MM.1S (cell line): ENCODE measurements around the gene SH3RF1.

Experiments used
- DNase-seq: peaks from one replicate; pipeline ENCODE4 v3.0.0-alpha.2; 2015
- H2AFZ ChIP-seq: fragments of 300-600 bp; sonication (generic); 2 replicates; pipeline ENCODE4 v1.6.0; 2016; ENCODE audit warnings: antibody characterized with exemption, low read length
- H3F3A ChIP-seq: fragments of 300-600 bp; sonication (generic); 2 replicates; pipeline ENCODE4 v1.6.1; 2016; ENCODE audit warnings: mild to moderate bottlenecking, antibody characterized with exemption, low read length, moderate library complexity, mixed read lengths; ENCODE audit not compliant: insufficient read depth
- H3K27ac ChIP-seq: fragments of 300-600 bp; sonication (generic); 2 replicates; pipeline ENCODE4 v1.5.1; 2016; ENCODE audit warnings: mild to moderate bottlenecking, low read length
- H3K27me3 ChIP-seq: fragments of 300-600 bp; sonication (generic); replicated peaks from 2 replicates; pipeline ENCODE4 v1.6.0; 2016; ENCODE audit warnings: low read length; ENCODE audit not compliant: insufficient read depth
- H3K36me3 ChIP-seq: fragments of 300-600 bp; sonication (generic); replicated peaks from 2 replicates; pipeline ENCODE4 v1.6.1; 2016; ENCODE audit warnings: mild to moderate bottlenecking, low read length, mixed read lengths; ENCODE audit not compliant: insufficient read depth
- H3K4me1 ChIP-seq: fragments of 300-600 bp; sonication (generic); 2 replicates; pipeline ENCODE4 v1.6.1; 2016; ENCODE audit warnings: low read length, mixed read lengths
- H3K4me2 ChIP-seq: fragments of 300-600 bp; sonication (generic); 2 replicates; pipeline ENCODE4 v1.6.0; 2016; ENCODE audit warnings: low read depth, low read length
- H3K4me3 ChIP-seq: fragments of 300-600 bp; sonication (generic); 2 replicates; pipeline ENCODE4 v1.5.1; 2016; ENCODE audit warnings: low read length, mixed read lengths
- H3K79me2 ChIP-seq: fragments of 300-600 bp; sonication (generic); 2 replicates; pipeline ENCODE4 v1.6.1; 2016; ENCODE audit warnings: mixed run types, low read length, mixed read lengths
- H3K9ac ChIP-seq: fragments of 300-600 bp; sonication (generic); 2 replicates; pipeline ENCODE4 v1.6.1; 2016; ENCODE audit warnings: low read length, mixed read lengths
- H3K9me2 ChIP-seq: fragments of 300-600 bp; sonication (generic); replicated peaks from 2 replicates; pipeline ENCODE4 v1.6.1; 2016; ENCODE audit warnings: mild to moderate bottlenecking, low read length, mixed read lengths; ENCODE audit not compliant: insufficient read depth
- H3K9me3 ChIP-seq: fragments of 300-600 bp; sonication (generic); replicated peaks from 2 replicates; pipeline ENCODE4 v1.6.1; 2016; ENCODE audit warnings: mild to moderate bottlenecking, low read length, mixed read lengths; ENCODE audit not compliant: insufficient read depth
- H4K20me1 ChIP-seq: fragments of 300-600 bp; sonication (generic); 2 replicates; pipeline ENCODE4 v1.6.1; 2016; ENCODE audit warnings: mild to moderate bottlenecking, low read length, moderate library complexity, mixed read lengths; ENCODE audit not compliant: insufficient read depth
- CTCF ChIP-seq: fragments of 300-600 bp; sonication (generic); IDR thresholded peaks from 2 replicates; pipeline ENCODE4 v1.5.1; 2016; ENCODE audit warnings: antibody characterized with exemption, low read length, mixed read lengths
- EZH2 ChIP-seq: fragments of 300-600 bp; sonication (generic); optimal IDR thresholded peaks from 2 replicates; pipeline ENCODE3; 2017; ENCODE audit warnings: low read depth, mild to moderate bottlenecking, antibody characterized with exemption, low read length, mixed read lengths
- EZH2phosphoT487 ChIP-seq: fragments of 300-600 bp; sonication (generic); IDR thresholded peaks from 2 replicates; pipeline ENCODE4 v1.6.1; 2018; ENCODE audit warnings: antibody characterized with exemption, low read length

SH3RF1 gene

GRCh38 chr4:169103966-169104412, 166.8 kb downstream of the SH3RF1 start:
- no peak for DNase-seq
- H3K36me3 ChIP-seq: no peaks in the 10 kb centered on the region
- H3K9me3 ChIP-seq: no peaks in the 10 kb centered on the region
- no peak overlapping the region for H3K27ac ChIP-seq
- no peaks in the 10 kb centered on the region for H3K4me1 ChIP-seq
- H3K9ac ChIP-seq: no peak overlapping the region
- H3K9me2 ChIP-seq: no peaks in the 10 kb centered on the region
- no peak for TF ChIP-seq CTCF
- TF ChIP-seq EZH2: no peak
- TF ChIP-seq EZH2phosphoT487: no peak
- H3K27me3 ChIP-seq: no peaks in the 10 kb centered on the region
- no peaks in the 10 kb centered on the region for H4K20me1 ChIP-seq
- H3K79me2 ChIP-seq: no peaks in the 10 kb centered on the region
- H3K4me3 ChIP-seq: no peak overlapping the region
- no peaks in the 10 kb centered on the region for H3F3A ChIP-seq
- no peak overlapping the region for H3K4me2 ChIP-seq
- H2AFZ ChIP-seq: no peak overlapping the region

- Histone ChIP-seq H3K4me1 (no peaks in the 10 kb centered on the region), H3K9me3 (no peaks in the 10 kb centered on the region), H3K9ac (no peak overlapping the region), H3K27ac (no peak overlapping the region), H3K4me2 (no peak overlapping the region), H3F3A (no peaks in the 10 kb centered on the region), H3K36me3 (no peaks in the 10 kb centered on the region), H3K27me3 (no peaks in the 10 kb centered on the region), H4K20me1 (no peaks in the 10 kb centered on the region), H3K79me2 (no peaks in the 10 kb centered on the region), H2AFZ (no peak overlapping the region), H3K4me3 (no peak overlapping the region), H3K9me2 (no peaks in the 10 kb centered on the region)
- TF ChIP-seq CTCF: no peak
- TF ChIP-seq EZH2phosphoT487: no peak
- no peak for TF ChIP-seq EZH2
- DNase-seq: no peak
Measured at GRCh38 chr4:169102026-169102425, 168.7 kb downstream of the SH3RF1 start.

- H3K4me1 ChIP-seq: no peaks in the 10 kb centered on the region
- no peak overlapping the region for H2AFZ ChIP-seq
- no peak overlapping the region for H3K4me3 ChIP-seq
- no peaks in the 10 kb centered on the region for H3K36me3 ChIP-seq
- H3K9me2 ChIP-seq: no peaks in the 10 kb centered on the region
- no peak for DNase-seq
- H3K9ac ChIP-seq: no peak overlapping the region
- H3K79me2 ChIP-seq: no peaks in the 10 kb centered on the region
- H3K4me2 ChIP-seq: no peak overlapping the region
- no peaks in the 10 kb centered on the region for H4K20me1 ChIP-seq
- no peak overlapping the region for H3K27ac ChIP-seq
- TF ChIP-seq CTCF (no peak), EZH2 (no peak), EZH2phosphoT487 (no peak)
- H3K9me3 ChIP-seq: no peaks in the 10 kb centered on the region
- H3K27me3 ChIP-seq: no peaks in the 10 kb centered on the region
- no peaks in the 10 kb centered on the region for H3F3A ChIP-seq
Measured at GRCh38 chr4:169100670-169101101, 170.1 kb downstream of the SH3RF1 start.

GRCh38 chr4:169099771-169100180, 171.0 kb downstream of the SH3RF1 start:
- H3K79me2 ChIP-seq: no peaks in the 10 kb centered on the region
- H4K20me1 ChIP-seq: no peaks in the 10 kb centered on the region
- H3K36me3 ChIP-seq: no peaks in the 10 kb centered on the region
- H3K4me1 ChIP-seq: no peaks in the 10 kb centered on the region
- H3K27ac ChIP-seq: no peak overlapping the region
- no peak overlapping the region for H2AFZ ChIP-seq
- H3K4me3 ChIP-seq: no peak overlapping the region
- no peak overlapping the region for H3K9ac ChIP-seq
- H3K9me2 ChIP-seq: no peaks in the 10 kb centered on the region
- H3F3A ChIP-seq: no peaks in the 10 kb centered on the region
- H3K27me3 ChIP-seq: no peaks in the 10 kb centered on the region
- TF ChIP-seq EZH2phosphoT487: no peak
- TF ChIP-seq EZH2: no peak
- no peak for TF ChIP-seq CTCF
- no peak for DNase-seq
- no peaks in the 10 kb centered on the region for H3K9me3 ChIP-seq
- H3K4me2 ChIP-seq: no peak overlapping the region
